ENCODE data around the gene MAP1S. TPM values are rescaled to one million over a fixed set of nuclear protein-coding genes. Genes with fewer than 3 reads are reported as not detected.

The MAP1S gene
- total RNA-seq, 1 donor from 2014 or later = 40.8 TPM

DNA sequence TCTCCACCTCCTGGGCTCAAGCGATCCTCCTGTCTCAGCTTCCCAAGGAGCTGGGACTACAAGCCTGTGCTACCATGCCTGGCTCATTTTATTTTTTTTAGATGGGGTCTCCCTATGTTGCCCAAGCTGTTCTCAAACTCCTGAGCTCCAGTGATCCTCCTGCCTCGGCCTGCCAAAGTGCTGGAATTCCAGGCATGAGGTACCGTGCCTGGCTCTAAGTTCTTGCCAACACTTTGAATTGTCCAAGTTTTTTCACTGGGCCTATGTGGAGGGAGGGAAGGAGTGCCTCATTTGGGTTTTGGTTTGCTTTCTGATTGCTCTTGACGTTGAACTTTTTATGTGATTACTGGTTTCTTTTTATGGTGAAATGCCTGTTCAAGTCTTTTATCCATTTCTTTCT is 26.7 kb upstream of the MAP1S start:
- no peak for DNase-seq (ENCODE audit: low read depth, low spot score)

GRCh38 chr19:17695198-17695597 is 24.1 kb upstream of the MAP1S start:
- DNase-seq (ENCODE audit: low read depth, low spot score) = no peak

- DNase-seq (ENCODE audit: low read depth, low spot score) = no peak
These were observed 15.3 kb upstream of the MAP1S start for GRCh38 chr19:17703824-17704463.

- DNase-seq (ENCODE audit: low read depth, low spot score) = no peak
These were observed 12.5 kb upstream of the MAP1S start for GRCh38 chr19:17706750-17707181.

DNA sequence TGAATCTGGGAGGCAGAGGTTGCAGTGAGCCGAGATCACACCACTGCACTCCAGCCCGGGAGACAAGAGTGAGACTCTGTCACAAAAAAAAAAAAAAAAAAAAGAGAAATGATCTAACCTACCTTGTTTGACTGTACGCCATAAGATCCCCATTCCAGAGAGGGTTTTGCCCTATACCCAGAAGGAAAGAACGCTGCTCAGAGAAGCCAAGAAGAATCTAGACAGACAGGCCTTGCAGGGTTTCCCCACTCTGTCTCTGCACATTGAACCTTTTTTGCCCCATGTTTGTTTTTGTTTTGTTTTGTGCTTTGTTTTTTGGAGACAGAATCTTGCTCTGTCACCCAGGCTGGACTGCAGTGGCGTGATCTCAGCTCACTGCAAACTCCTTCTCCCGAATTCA is 7.4 kb upstream of the MAP1S start:
- DNase-seq (ENCODE audit: low read depth, low spot score) = no peak

- DNase-seq (ENCODE audit: low read depth, low spot score) = no peak
These were observed 2.9 kb upstream of the MAP1S start for GRCh38 chr19:17716309-17716929.

DNA sequence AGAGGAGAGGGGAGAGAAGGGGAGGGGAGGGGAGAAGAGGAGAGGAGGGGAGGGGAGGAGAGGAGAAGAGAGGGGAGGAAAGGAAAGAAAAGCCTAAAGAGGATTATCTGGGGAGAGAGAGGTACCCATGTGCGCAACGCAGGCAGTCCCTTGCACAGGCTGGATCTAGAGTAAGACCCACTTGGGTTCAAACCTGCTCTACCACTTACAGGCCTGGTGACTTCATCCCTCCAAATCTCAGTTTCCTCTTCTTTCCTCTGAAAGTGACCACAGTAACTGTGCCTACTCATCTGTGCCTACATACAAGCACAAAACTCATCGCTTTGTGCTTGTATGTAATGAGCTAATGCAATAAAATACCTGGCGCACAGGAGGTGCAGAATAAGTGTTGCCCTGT is 732 bp upstream of the MAP1S start:
- DNase-seq (ENCODE audit: low read depth, low spot score) = no peak

- no peak for DNase-seq (ENCODE audit: low read depth, low spot score)
These were observed 585 bp downstream of the MAP1S start for GRCh38 chr19:17719730-17720400.

DNA sequence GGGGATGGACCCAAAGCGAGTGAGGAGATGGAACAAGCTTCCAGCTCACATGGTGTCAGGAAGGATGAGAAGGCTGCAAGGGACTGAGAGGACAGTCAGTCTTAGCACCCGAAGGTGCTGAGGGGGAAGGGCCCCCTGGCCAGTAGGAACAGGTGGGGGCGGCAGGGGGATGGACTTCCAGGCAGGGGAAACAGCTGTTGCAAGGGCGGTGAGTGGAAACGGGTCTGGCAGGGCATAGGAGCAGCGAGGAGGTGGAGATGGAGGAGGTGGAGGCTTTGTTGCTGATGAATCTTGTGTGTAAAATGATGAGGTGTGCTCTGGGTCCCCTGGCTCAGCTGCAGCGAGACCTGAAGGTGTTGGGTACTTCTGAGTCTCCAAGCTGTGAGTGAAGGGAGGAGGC is 1.2 kb downstream of the MAP1S start:
- DNase-seq (ENCODE audit: low read depth, low spot score) = peak; percentile 19

DNA sequence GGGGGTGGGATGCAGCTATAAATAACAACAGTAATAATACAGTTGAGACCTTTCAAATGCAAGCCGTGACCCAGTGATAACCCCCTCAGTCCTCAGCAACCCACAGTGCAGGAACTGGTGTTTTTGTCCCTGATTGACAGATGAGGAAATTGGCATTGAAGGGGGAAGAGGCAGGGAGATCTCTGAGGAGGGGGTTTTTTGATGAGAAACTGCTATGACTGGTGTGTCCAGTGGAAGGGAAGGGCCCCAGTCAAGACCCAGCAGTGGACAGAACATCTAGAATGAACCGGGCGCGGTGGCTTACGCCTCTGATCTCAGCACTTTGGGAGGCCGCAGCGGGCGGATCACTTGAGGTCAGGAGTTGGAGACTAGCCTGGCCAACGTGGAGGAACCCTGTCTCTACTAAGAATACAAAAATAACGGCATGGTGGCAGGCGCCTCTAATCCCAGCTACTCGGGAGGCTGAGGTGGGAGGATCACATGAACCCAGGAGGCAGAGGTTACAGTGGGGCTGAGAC is 1.9 kb downstream of the MAP1S start:
- DNase-seq (ENCODE audit: low read depth, low spot score) = no peak

DNA sequence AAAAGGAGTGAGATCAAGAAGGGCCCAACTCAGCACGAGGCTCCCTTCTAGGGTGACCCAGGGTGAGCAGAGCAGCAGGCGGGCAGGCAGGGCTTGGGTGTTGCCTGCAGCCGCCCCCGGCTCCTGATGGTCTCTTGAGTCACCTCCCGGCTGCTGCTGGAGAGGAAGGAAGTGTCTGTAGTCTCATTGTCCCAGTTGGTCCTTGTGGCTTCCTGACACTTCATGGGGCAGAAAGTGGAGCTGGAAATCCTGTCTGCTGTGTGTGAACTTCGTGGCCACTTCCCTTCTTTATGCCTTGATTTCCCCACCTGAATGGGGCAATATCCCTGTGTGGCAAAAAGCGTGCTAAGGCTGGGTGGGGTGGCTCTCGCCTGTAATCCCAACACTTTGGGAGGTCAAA is 2.5 kb downstream of the MAP1S start:
- peak; percentile 49 for DNase-seq (ENCODE audit: low read depth, low spot score)

- no peak for DNase-seq (ENCODE audit: low read depth, low spot score)
These were observed 3.5 kb downstream of the MAP1S start for GRCh38 chr19:17722655-17723240.

DNA sequence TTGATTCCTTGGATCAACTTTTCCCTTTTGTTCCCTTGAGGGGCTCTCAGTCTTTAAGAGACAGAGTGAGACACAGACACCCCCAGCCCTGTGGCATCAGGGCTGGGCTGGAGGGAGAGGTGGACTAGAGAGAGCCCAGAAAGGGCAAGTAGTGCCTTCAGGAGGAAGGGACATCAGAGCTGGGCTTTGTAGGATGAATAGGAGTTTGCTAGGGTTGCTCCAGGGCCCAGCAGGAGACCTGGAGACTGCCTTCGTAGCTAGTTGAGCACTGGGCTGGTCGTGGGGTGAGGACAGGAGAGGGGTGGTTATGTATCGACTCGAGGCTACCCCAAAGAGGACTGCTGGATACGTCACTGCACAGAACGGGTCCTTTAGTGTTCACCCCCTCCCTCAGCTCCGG is 5.4 kb downstream of the MAP1S start:
- DNase-seq (ENCODE audit: low read depth, low spot score) = no peak

DNA sequence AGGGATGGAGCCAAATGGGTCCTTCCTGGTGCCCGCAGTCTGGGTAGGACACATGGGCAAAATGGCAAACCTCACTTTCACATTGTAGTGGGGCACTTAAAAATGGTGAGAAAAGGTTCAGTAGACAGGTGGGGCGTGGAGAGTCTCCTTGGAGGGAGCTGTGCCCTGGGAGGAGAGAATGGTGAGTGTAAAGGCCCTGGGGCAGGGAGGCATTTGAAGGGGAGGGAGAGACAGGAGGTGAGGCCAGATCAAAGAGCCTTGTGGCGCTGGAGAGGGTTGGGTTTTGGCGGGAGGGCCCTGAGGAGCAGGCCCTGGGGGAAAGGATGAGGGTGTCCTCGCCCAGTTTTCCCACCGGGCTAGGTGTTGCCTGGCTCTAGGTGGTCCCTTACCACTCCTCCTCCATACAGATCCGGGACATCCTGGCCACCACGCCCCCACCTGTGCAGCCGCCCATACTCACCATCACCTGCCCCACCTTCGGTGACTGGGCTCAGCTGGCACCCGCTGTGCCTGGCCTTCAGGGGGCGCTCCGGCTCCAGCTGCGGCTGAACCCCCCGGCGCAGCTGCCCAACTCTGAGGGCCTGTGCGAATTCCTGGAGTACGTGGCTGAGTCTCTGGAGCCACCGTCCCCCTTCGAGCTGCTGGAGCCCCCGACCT is 6.3 kb downstream of the MAP1S start:
- DNase-seq (ENCODE audit: low read depth, low spot score) = no peak

- DNase-seq (ENCODE audit: low read depth, low spot score) = no peak
These were observed 7.0 kb downstream of the MAP1S start for GRCh38 chr19:17726136-17726741.

GRCh38 chr19:17726964-17727773 is 7.9 kb downstream of the MAP1S start:
- DNase-seq (ENCODE audit: low read depth, low spot score) = no peak

DNA sequence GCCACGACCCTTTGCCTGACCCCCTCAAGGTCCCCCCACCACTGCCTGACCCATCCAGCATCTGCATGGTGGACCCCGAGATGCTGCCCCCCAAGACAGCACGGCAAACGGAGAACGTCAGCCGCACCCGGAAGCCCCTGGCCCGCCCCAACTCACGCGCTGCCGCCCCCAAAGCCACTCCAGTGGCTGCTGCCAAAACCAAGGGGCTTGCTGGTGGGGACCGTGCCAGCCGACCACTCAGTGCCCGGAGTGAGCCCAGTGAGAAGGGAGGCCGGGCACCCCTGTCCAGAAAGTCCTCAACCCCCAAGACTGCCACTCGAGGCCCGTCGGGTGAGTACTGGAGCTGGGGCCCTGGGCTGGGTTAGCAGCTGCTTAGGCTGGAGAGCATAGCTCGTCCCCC is 8.6 kb downstream of the MAP1S start:
- DNase-seq (ENCODE audit: low read depth, low spot score) = no peak

- no peak for DNase-seq (ENCODE audit: low read depth, low spot score)
These were observed 13.8 kb downstream of the MAP1S start for GRCh38 chr19:17733127-17733526.

DNA sequence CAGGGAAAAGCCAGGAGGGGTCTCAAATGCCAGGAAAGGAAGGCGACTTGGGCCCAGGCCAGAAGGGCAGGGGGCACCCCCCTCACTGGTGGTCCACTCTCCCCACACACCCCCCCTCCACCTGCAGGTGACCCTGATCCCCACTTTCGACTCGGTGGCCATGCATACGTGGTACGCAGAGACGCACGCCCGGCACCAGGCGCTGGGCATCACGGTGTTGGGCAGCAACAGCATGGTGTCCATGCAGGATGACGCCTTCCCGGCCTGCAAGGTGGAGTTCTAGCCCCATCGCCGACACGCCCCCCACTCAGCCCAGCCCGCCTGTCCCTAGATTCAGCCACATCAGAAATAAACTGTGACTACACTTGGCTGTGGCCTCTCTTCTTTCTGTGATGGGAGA is 14.9 kb downstream of the MAP1S start:
- DNase-seq (ENCODE audit: low read depth, low spot score) = no peak

- DNase-seq (ENCODE audit: low read depth, low spot score) = no peak
These were observed 16.1 kb downstream of the MAP1S start for GRCh38 chr19:17735410-17735809.
